Omental fat pad (tissue), 4 donors: ENCODE data around the gene MTFR1L. TPM values are rescaled to one million over a fixed set of nuclear protein-coding genes. Genes with fewer than 3 reads are reported as not detected.

Source experiments
- ATAC-seq: fragments of 150-250 bp; one replicate; pipeline ENCODE4 v1.9.1; 2016; ENCODE audit warnings: mild to moderate bottlenecking, moderate library complexity; ENCODE audit not compliant: low FRiP score
- DNase-seq: peaks from one replicate; pipeline ENCODE4 v3.0.0-alpha.2; 2019; ENCODE audit warnings: low spot score
- total RNA-seq, 4 donors: library from RNA; depleted of rRNA; stranded (reverse); fragments of >200 nt; gene quantifications; one replicate each; pipeline ENCODE4 v1.1.0, GENCODE V29; 2016
- TF ChIP-seq, protein P1 (sequence below), 3 donors: fragments of 450-650 bp; IDR thresholded peaks; one replicate each; pipeline ENCODE4 v1.5.1; 2016 to 2017; ENCODE audit warnings: antibody characterized with exemption in 3 of 3, mild to moderate bottlenecking in 3 of 3, moderate library complexity in 2 of 3

Gene MTFR1L
- 10 to 100 TPM; 40.8 to 84.2 (median 61.3) TPM for total RNA-seq

DNA sequence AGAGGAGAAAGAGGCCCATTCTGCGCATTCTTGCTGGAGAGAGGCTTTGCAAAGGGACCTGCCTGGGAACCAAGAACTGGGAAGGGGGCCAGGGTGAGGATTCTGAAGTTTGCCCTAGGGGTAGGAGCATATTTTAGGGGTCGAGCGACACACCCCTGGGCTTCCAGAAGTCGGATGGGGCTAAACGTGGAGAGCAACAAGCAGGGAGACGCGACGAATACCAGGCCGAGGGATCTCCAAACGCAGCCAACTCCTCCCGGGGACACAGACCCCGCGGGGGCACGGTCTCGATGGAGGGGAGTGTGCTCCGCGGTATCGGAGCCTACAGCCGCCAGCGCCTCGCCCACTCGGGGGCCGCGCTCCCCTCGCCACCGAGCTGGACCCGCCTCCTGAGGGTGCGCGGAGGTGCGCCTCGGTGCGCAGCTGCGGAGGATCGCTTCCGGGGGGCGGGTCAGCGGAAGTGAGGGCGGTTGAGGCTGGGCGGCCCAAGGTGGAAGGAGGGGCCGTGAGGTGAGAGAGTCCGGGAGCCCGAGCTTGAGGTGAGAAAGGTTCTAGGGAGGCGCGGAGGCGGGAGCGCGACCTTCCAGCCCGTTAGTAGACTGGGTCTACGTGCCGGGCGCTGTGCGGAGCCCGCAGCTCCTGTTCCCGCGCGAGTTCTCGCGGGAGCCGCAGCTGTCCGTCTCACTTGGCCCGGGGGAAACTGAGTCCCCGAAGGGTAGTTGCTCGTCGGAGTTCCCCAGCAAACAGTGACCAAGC is at the start of gene MTFR1L:
Gene MTFR1L, plus strand, starts transcription at position 464 of the 756 bp plus-strand sequence. CDS start 3,151 bp downstream, outside the sequence.
- DNase-seq (no peak), ATAC-seq (peak; percentile 89)
- TF ChIP-seq, protein P1, sequence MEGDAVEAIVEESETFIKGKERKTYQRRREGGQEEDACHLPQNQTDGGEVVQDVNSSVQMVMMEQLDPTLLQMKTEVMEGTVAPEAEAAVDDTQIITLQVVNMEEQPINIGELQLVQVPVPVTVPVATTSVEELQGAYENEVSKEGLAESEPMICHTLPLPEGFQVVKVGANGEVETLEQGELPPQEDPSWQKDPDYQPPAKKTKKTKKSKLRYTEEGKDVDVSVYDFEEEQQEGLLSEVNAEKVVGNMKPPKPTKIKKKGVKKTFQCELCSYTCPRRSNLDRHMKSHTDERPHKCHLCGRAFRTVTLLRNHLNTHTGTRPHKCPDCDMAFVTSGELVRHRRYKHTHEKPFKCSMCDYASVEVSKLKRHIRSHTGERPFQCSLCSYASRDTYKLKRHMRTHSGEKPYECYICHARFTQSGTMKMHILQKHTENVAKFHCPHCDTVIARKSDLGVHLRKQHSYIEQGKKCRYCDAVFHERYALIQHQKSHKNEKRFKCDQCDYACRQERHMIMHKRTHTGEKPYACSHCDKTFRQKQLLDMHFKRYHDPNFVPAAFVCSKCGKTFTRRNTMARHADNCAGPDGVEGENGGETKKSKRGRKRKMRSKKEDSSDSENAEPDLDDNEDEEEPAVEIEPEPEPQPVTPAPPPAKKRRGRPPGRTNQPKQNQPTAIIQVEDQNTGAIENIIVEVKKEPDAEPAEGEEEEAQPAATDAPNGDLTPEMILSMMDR (IDR thresholded peaks at IDR 0.05): no peak

DNA sequence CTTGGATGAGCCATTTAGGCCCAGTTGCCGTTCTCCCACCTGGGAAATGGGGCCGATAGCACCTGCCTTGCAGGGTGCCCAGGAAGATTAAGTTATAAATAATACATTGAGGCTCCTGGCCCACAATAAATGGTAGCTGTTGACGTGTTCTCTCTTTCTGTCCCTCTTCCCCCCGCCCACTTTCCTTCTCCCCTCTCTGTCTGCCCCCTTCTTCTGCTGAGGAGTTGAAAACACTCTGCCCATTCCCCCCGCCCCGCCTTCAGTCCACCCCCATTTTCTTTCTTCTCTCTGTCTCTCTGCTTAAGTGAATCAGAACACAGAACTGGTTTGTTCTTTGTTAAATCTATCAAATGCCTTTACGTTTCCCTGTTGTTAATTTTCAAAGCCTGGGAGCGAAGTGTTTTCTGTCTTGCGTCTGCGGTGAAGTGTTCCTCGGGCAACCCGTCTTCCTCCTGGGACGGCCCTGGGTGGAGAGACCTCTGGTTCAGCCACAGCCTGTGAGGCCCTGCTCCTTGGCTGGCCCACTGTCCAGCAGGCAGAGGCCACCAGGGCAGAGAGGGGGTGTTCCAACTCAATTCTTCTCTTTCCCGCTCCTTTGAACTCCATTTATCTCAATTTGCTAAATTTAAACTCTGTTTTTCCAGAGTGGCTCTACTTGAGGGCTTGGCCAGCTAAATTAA is 49.1 kb upstream of the MTFR1L start:
- no peak for DNase-seq
- TF ChIP-seq, protein P1 (IDR thresholded peaks at IDR 0.05): no peak
- ATAC-seq: no peak

DNA sequence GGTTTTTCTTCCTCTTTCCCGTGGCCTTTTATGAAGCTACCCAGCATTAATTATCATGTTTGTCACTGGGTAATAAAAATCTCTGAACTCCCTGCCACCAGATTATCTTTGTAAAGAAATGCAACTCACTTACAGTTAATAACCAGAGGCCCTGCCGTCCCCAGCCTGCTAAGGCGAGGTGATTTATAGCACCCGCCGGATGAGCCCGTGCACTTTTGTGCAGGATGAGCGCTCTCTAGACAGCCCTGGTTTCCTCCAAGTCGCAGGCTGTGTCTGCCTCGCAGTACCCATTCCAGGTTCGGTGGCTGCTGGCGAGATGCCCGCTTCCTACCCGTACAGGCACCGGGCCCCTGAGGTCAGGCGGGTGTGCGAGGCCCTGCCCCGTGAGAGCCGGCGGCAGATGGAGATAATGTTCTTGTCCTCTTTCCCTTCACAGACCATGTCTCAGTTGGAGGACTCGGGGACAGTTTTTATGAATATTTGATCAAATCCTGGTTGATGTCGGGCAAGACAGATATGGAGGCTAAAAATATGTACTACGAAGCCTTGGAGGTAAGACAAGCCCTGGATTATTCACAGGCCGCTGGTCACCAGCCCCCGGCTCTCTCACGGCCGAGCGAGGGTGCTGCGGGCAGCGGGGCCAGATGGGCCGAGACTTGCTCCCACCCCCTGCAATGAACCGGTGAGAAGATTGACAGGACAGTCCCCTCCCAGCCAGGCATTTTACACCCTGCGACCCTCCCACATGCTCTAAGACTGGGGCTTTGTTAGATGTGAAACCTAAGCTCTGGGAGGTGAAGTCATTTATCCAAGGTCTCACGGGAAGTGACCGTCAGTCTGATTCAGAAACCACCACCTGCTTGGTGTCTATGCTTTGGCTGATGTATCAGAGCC is 48.3 kb upstream of the MTFR1L start:
- TF ChIP-seq, protein P1 (IDR thresholded peaks at IDR 0.05): no peak
- no peak for DNase-seq
- no peak for ATAC-seq

DNA sequence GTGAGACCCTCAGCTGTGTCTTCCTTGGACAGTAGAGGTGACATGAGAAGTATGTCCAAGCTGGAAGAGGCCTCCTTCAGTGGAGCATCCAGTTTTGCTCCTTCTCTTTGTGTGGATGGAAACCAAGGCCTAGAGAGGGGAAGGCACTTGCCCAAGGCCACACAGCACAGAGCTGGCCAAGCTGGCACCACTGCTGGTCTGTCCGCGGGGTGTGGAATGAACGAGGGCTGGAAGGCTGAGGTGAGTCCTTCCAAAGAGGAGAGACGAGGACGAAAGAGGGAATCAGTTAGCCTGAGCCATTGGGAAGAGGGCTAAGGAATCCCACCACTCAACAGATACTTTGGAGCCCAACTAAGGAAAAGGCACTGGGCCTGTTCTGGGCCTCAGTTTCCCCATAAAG is 47.6 kb upstream of the MTFR1L start:
- ATAC-seq: no peak
- TF ChIP-seq, protein P1 (IDR thresholded peaks at IDR 0.05): no peak
- no peak for DNase-seq

DNA sequence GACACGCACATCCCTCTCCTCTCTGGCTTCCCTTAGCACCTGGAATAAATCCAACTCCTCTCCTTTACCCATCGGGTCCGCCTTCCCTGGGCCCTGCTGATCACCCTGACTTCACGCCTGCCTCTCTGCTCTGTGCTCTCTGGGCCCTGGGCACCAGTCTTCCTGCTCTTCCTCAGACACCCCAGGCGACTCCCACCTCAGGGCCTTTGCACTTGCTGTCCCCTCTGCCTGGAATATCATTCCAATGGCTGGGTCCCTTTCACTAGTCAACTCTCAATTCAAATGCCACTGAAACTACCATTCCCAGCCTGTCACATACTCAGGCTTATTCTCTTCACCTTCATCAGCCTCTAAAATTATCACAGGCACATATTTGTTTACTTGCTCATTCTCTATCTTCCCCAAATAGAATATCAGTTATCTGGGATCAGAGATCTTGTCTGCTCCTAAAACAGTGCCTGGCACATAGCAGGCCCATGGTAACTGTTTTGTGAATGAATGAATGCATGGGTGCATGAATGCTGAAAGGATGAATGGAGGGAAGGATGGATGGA is 47.0 kb upstream of the MTFR1L start:
- TF ChIP-seq, protein P1 (IDR thresholded peaks at IDR 0.05): no peak
- DNase-seq (no peak), ATAC-seq (no peak)

DNA sequence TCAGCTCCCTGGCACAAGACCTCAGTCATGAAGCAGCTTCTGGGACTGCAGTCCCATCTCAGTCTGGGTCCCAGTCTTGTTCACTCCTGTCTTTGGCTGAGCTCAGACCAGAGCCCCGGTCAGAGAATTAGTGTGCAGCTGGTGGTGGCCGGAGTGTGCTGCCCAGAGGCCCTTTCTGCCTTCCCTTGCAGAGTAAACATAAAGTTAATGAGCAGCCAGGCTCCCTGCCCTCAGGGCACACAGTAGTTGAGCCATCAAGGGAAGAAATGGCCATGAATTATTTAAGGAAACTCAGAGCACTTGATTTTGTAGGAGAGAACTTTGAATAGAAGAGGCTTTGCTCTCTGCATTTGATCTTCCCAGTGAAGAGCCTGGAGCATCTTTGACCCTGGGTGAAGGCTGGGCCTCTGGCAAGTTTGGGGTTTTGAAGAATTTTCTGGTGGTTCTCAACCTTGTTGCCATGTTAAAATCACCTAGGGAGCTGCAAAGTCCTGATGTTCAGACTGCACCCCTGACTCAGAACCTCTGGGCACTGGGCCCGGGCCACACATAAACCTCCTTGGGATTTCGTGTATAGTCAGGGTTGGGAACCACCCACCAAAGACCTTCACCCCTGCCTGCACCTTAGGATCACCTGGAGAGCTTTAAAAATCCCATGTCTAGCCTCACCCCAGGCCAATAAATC is 46.2 kb upstream of the MTFR1L start:
- TF ChIP-seq, protein P1 (IDR thresholded peaks at IDR 0.05): no peak
- DNase-seq: no peak
- ATAC-seq: no peak
